ENCODE results near the gene ATP1B2. TPM values are rescaled to one million over a fixed set of nuclear protein-coding genes. Genes with fewer than 3 reads are reported as not detected.

The ATP1B2 gene
- total RNA-seq, 1 experiment from 2014 or later = not detected

DNA sequence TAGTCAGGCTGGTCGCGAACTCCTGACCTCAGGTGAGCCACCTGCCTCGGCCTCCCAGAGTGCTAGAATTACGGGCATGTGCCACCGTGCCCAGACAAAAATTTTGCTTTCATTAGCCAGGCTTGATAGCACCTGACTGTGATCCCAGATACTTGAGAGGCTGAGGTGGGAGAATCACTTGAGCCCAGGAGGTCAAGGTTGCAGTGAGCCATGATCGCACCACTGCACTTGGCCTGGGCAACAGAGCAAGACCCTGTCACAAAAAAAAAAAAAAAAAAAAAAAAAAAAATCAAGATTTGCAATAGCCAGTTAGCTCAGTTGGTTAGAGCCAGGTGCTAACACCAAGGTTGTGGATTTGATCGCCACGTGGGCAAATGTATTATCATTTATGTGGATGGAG, 29.9 kb upstream of the ATP1B2 start:
- POLR2A ChIA-PET = interaction anchor here (1.1 kb wide), 1 partner anchor 12 kb away, joined by 6 read pairs; no protein-coding TSS in a partner anchor

More for the DNA sequence above, 29.9 kb upstream of the ATP1B2 start:
- no peaks in the 10 kb centered on the region for H3K9me3 ChIP-seq (ENCODE audit: control insufficient read depth in 1 of 2, insufficient read depth in 1 of 2, low read depth in 1 of 2, low read length in 2 of 2)
- H3K4me2 ChIP-seq (ENCODE audit: low read length) = no peak overlapping the region
- H3K27me3 ChIP-seq (ENCODE audit: insufficient read depth, low read length) = no peaks in the 10 kb centered on the region
- H3K4me3 ChIP-seq (replicated peaks in 1 of 2; ENCODE audit: low read depth in 1 of 2, low read length in 2 of 2) = no peak overlapping the region
- H3K9me2 ChIP-seq (ENCODE audit: insufficient read depth) = no peaks in the 10 kb centered on the region
- ChIA-PET RAD21 (ENCODE audit: low non-redundant PET in 1 of 2, low total read pairs in 2 of 2, uncharacterized antibody in 2 of 2, unreplicated experiment in 2 of 2) (interaction anchor here in 1 of 2 experiments (1.2 kb wide), 1 partner anchor 55 kb away, joined by 3 read pairs; no protein-coding TSS in a partner anchor), CTCF (no interaction called here)
- DNase-seq (ENCODE audit: low read depth, low spot score) (no peak), ATAC-seq (no peak)
- TF ChIP-seq JUND (IDR thresholded peaks at IDR 0.05) = no peak
- TF ChIP-seq ZFX (IDR thresholded peaks at IDR 0.05) = no peak
- TF ChIP-seq SRF (IDR thresholded peaks at IDR 0.05; ENCODE audit: low read depth) = no peak
- no peak for TF ChIP-seq ZNF274 (IDR thresholded peaks at IDR 0.05; ENCODE audit: low read depth, low read length)
- TF ChIP-seq RAD21 (IDR thresholded peaks at IDR 0.05; ENCODE audit: low read depth) = no peak
- no peak for TF ChIP-seq SIN3A (IDR thresholded peaks at IDR 0.05; ENCODE audit: low read depth)
- TF ChIP-seq CEBPB (IDR thresholded peaks at IDR 0.05; ENCODE audit: low read depth) = no peak
- TF ChIP-seq, protein P1, sequence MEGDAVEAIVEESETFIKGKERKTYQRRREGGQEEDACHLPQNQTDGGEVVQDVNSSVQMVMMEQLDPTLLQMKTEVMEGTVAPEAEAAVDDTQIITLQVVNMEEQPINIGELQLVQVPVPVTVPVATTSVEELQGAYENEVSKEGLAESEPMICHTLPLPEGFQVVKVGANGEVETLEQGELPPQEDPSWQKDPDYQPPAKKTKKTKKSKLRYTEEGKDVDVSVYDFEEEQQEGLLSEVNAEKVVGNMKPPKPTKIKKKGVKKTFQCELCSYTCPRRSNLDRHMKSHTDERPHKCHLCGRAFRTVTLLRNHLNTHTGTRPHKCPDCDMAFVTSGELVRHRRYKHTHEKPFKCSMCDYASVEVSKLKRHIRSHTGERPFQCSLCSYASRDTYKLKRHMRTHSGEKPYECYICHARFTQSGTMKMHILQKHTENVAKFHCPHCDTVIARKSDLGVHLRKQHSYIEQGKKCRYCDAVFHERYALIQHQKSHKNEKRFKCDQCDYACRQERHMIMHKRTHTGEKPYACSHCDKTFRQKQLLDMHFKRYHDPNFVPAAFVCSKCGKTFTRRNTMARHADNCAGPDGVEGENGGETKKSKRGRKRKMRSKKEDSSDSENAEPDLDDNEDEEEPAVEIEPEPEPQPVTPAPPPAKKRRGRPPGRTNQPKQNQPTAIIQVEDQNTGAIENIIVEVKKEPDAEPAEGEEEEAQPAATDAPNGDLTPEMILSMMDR (IDR thresholded peaks at IDR 0.05 in 2 of 3, conservative IDR thresholded peaks at IDR 0.05 in 1 of 3; ENCODE audit: borderline replicate concordance in 1 of 3, insufficient read depth in 1 of 3, low read depth in 2 of 3, low read length in 2 of 3) = no peak
- no peak for TF ChIP-seq EZH2phosphoT487 (IDR thresholded peaks at IDR 0.05; ENCODE audit: borderline replicate concordance)
- TF ChIP-seq, protein P2, sequence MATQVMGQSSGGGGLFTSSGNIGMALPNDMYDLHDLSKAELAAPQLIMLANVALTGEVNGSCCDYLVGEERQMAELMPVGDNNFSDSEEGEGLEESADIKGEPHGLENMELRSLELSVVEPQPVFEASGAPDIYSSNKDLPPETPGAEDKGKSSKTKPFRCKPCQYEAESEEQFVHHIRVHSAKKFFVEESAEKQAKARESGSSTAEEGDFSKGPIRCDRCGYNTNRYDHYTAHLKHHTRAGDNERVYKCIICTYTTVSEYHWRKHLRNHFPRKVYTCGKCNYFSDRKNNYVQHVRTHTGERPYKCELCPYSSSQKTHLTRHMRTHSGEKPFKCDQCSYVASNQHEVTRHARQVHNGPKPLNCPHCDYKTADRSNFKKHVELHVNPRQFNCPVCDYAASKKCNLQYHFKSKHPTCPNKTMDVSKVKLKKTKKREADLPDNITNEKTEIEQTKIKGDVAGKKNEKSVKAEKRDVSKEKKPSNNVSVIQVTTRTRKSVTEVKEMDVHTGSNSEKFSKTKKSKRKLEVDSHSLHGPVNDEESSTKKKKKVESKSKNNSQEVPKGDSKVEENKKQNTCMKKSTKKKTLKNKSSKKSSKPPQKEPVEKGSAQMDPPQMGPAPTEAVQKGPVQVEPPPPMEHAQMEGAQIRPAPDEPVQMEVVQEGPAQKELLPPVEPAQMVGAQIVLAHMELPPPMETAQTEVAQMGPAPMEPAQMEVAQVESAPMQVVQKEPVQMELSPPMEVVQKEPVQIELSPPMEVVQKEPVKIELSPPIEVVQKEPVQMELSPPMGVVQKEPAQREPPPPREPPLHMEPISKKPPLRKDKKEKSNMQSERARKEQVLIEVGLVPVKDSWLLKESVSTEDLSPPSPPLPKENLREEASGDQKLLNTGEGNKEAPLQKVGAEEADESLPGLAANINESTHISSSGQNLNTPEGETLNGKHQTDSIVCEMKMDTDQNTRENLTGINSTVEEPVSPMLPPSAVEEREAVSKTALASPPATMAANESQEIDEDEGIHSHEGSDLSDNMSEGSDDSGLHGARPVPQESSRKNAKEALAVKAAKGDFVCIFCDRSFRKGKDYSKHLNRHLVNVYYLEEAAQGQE (IDR thresholded peaks at IDR 0.05; ENCODE audit: low read depth) = no peak
- intact Hi-C loops (cut with micrococcal nuclease) = no loop called here
- H2AFZ ChIP-seq (ENCODE audit: low read depth, low read length, poor library complexity, severe bottlenecking) = no peak overlapping the region
- H4K20me1 ChIP-seq (ENCODE audit: insufficient read depth) = no peaks in the 10 kb centered on the region
- H3K79me2 ChIP-seq (ENCODE audit: insufficient read depth, low read length) = no peaks in the 10 kb centered on the region
- no peaks in the 10 kb centered on the region for H3K36me3 ChIP-seq (ENCODE audit: control insufficient read depth in 1 of 2, insufficient read depth in 2 of 2, low read length in 2 of 2)
- peaks cover under 1 to 2% of the 10 kb centered on the region in 2 experiments; a peak in 3 of 4 replicates for H3K4me1 ChIP-seq (ENCODE audit: control insufficient read depth in 1 of 2, insufficient read depth in 2 of 2, low read length in 2 of 2)
- no peak overlapping the region for H3K27ac ChIP-seq (ENCODE audit: low read depth, low read length)
- no TSS peak for BruUV-seq (replicated peaks)
- no peak overlapping the region for H3K9ac ChIP-seq (ENCODE audit: low read length)

All from HCT116 (cell line).